HepG2 (cell line): Measurements from ENCODE around the gene MTHFR. TPM values are rescaled to one million over a fixed set of nuclear protein-coding genes. Genes with fewer than 3 reads are reported as not detected.

Experiments used
- AGO1 ChIP-seq: fragments of 200-400 bp; formaldehyde crosslinking; IDR thresholded peaks from 2 replicates; pipeline ENCODE4 v1.6.1; 2017; ENCODE audit warnings: mild to moderate bottlenecking, low read depth, low read length, moderate library complexity; ENCODE audit not compliant: poor library complexity, severe bottlenecking
- CREM ChIP-seq, 2 experiments: sonication (generic) in 1 of 2; formaldehyde crosslinking in 1 of 2; IDR thresholded peaks; 2 replicates each; pipeline versions ENCODE4 v1.4.0 to v1.6.1; 2016 to 2020; ENCODE audit warnings: antibody characterized with exemption in 1 of 2, mild to moderate bottlenecking in 1 of 2, missing genetic modification reagents in 1 of 2
- DPF2 ChIP-seq: sonication (generic); formaldehyde crosslinking; IDR thresholded peaks from 2 replicates; pipeline ENCODE4 v1.4.0; 2020; ENCODE audit warnings: mild to moderate bottlenecking, low read depth, missing genetic modification reagents, borderline replicate concordance
- HNF1B ChIP-seq: sonication (generic); formaldehyde crosslinking; IDR thresholded peaks from 2 replicates; pipeline ENCODE4 v1.5.1; 2020; ENCODE audit warnings: mild to moderate bottlenecking, moderate library complexity, missing genetic modification reagents
- IRX3 ChIP-seq: sonication (generic); formaldehyde crosslinking; IDR thresholded peaks from 2 replicates; pipeline ENCODE4 v1.8.1; 2023; ENCODE audit warnings: mild to moderate bottlenecking, low read depth, missing genetic modification reagents, borderline replicate concordance
- JUND ChIP-seq: sonication (generic); formaldehyde crosslinking; IDR thresholded peaks from 2 replicates; pipeline ENCODE4 v1.8.0; 2022; ENCODE audit warnings: mild to moderate bottlenecking, missing genetic modification reagents
- KMT2A ChIP-seq: sonication (generic); formaldehyde crosslinking; IDR thresholded peaks from 2 replicates; pipeline ENCODE4 v1.4.0; 2020; ENCODE audit warnings: missing genetic modification reagents
- MEIS1 ChIP-seq: sonication (generic); formaldehyde crosslinking; IDR thresholded peaks from 2 replicates; pipeline ENCODE4 v1.9.0; 2021; ENCODE audit warnings: mild to moderate bottlenecking, missing genetic modification reagents, moderate library complexity, borderline replicate concordance
- RAD51 ChIP-seq: fragments of 450-650 bp; IDR thresholded peaks from 2 replicates; pipeline ENCODE4 v1.6.1; 2016; ENCODE audit warnings: borderline replicate concordance
- SP2 ChIP-seq: sonication (generic); formaldehyde crosslinking; IDR thresholded peaks from 2 replicates; pipeline ENCODE4 v1.5.1; 2020; ENCODE audit warnings: mild to moderate bottlenecking, missing genetic modification reagents
- SP5 ChIP-seq: IDR thresholded peaks from 2 replicates; pipeline ENCODE4 v1.6.1; 2016; ENCODE audit warnings: low read depth, borderline replicate concordance
- TMF1 ChIP-seq: sonication (generic); formaldehyde crosslinking; IDR thresholded peaks from 2 replicates; pipeline ENCODE4 v1.8.1; 2022; ENCODE audit warnings: low read depth, missing genetic modification reagents
- ZBTB14 ChIP-seq: sonication (generic); formaldehyde crosslinking; IDR thresholded peaks from 2 replicates; pipeline ENCODE4 v1.4.0; 2020; ENCODE audit warnings: missing genetic modification reagents
- ZBTB25 ChIP-seq: IDR thresholded peaks from 2 replicates; pipeline ENCODE4 v1.6.1; 2018; ENCODE audit warnings: missing genetic modification reagents
- ZNF235 ChIP-seq: sonication (generic); formaldehyde crosslinking; IDR thresholded peaks from 2 replicates; pipeline ENCODE4 v1.8.1; 2023; ENCODE audit warnings: mild to moderate bottlenecking, missing genetic modification reagents, borderline replicate concordance
- ZNF563 ChIP-seq: sonication (generic); formaldehyde crosslinking; IDR thresholded peaks from 2 replicates; pipeline ENCODE4 v1.8.0; 2022; ENCODE audit warnings: mild to moderate bottlenecking, moderate library complexity, missing genetic modification reagents
- ZNF629 ChIP-seq: sonication (generic); formaldehyde crosslinking; conservative IDR thresholded peaks from 2 replicates; pipeline ENCODE4 v1.5.0; 2020; ENCODE audit warnings: missing genetic modification reagents
- polyA plus RNA-seq, 8 experiments: library from polyadenylated mRNA; depleted of rRNA in 3 of 8; stranded (reverse) in 7 of 8; unstranded in 1 of 8; fragments of >200 nt; fragmentation: Illumina TruSeq in 4 of 8; extraction: Trizol in 4 of 8; gene quantifications; 2 replicates each; pipeline versions ENCODE4 v1.2.1 to v1.2.3, GENCODE V29; 2011 to 2016; ENCODE audit warnings: low read depth in 4 of 8, missing spikeins in 1 of 8, mixed read lengths in 1 of 8; ENCODE audit not compliant: insufficient read depth in 1 of 8
- total RNA-seq, 5 experiments: library from RNA; depleted of rRNA; stranded (reverse); fragments of >200 nt; fragmentation: Illumina TruSeq; extraction: Trizol; gene quantifications; 2 replicates each; pipeline ENCODE4 v1.2.3, GENCODE V29; 2016; ENCODE audit warnings: low read depth in 1 of 5
- TF ChIP-seq, protein P1 (sequence below): sonication (generic); formaldehyde crosslinking; IDR thresholded peaks from 2 replicates; pipeline ENCODE4 v1.5.1; 2020; ENCODE audit warnings: mild to moderate bottlenecking, missing genetic modification reagents, moderate library complexity
- TF ChIP-seq, protein P2 (sequence below): sonication (generic); formaldehyde crosslinking; IDR thresholded peaks from 2 replicates; pipeline ENCODE4 v1.8.1; 2023; ENCODE audit warnings: missing genetic modification reagents, mild to moderate bottlenecking, borderline replicate concordance
- TF ChIP-seq, protein P3 (sequence below): IDR thresholded peaks from 2 replicates; pipeline ENCODE4 v1.6.1; 2016; ENCODE audit warnings: low read depth, control low read depth

The MTHFR gene
- total and polyA plus RNA-seq, 2 of the 13 experiments (the other 11 are each of a cell fraction or from before 2014, with no cell fraction given) = 3.8 to 8.2 TPM

- TF ChIP-seq, protein P1, sequence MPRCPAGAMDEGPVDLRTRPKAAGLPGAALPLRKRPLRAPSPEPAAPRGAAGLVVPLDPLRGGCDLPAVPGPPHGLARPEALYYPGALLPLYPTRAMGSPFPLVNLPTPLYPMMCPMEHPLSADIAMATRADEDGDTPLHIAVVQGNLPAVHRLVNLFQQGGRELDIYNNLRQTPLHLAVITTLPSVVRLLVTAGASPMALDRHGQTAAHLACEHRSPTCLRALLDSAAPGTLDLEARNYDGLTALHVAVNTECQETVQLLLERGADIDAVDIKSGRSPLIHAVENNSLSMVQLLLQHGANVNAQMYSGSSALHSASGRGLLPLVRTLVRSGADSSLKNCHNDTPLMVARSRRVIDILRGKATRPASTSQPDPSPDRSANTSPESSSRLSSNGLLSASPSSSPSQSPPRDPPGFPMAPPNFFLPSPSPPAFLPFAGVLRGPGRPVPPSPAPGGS = peak; percentile 45; the same call in 1 of the 2 replicates
- TF ChIP-seq ZNF235 (CRISPR knock-in tag) (no peak; the same call in 1 of the 2 replicates), KMT2A (CRISPR knock-in tag) (peak; percentile 44; the same call in 1 of the 2 replicates), ZBTB14 (CRISPR knock-in tag) (no peak), SP5 (peak; percentile 70; the same call in 1 of the 2 replicates), CREM (IDR thresholded peaks at IDR 0.05) (peak; percentile 88), CREM (CRISPR knock-in tag; IDR thresholded peaks at IDR 0.05) (no peak), ZBTB25 (peak; percentile 91; the same call in 1 of the 2 replicates), IRX3 (0 out of 2 replicates have a peak, but pooled peaks have one; percentile 20), MEIS1 (CRISPR knock-in tag) (peak; percentile 68; the same call in 1 of the 2 replicates), JUND (CRISPR knock-in tag) (peak; percentile 12; the same call in 1 of the 2 replicates), RAD51 (peak; percentile 100), HNF1B (CRISPR knock-in tag) (peak; percentile 94), TMF1 (CRISPR knock-in tag) (no peak), AGO1 (peak; percentile 16), DPF2 (CRISPR knock-in tag) (0 out of 2 replicates have a peak, but pooled peaks have one; percentile 38), ZNF563 (CRISPR knock-in tag) (peak; percentile 72; the same call in 1 of the 2 replicates), ZNF629 (CRISPR knock-in tag) (0 out of 2 replicates have a peak, but pooled peaks have one; percentile 8), SP2 (CRISPR knock-in tag) (peak; percentile 89)
- TF ChIP-seq, protein P2, sequence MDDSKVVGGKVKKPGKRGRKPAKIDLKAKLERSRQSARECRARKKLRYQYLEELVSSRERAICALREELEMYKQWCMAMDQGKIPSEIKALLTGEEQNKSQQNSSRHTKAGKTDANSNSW (CRISPR knock-in tag) = no peak
- TF ChIP-seq, protein P3, sequence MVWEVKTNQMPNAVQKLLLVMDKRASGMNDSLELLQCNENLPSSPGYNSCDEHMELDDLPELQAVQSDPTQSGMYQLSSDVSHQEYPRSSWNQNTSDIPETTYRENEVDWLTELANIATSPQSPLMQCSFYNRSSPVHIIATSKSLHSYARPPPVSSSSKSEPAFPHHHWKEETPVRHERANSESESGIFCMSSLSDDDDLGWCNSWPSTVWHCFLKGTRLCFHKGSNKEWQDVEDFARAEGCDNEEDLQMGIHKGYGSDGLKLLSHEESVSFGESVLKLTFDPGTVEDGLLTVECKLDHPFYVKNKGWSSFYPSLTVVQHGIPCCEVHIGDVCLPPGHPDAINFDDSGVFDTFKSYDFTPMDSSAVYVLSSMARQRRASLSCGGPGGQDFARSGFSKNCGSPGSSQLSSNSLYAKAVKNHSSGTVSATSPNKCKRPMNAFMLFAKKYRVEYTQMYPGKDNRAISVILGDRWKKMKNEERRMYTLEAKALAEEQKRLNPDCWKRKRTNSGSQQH (CRISPR knock-in tag) = peak; percentile 62; the same call in 1 of the 2 replicates
These were observed at the start of gene MTHFR, which contains the start of gene CLCN6 (continued) for GRCh38 chr1:11805422-11806306.
